Measurements from ENCODE around the gene SNX15. TPM values are rescaled to one million over a fixed set of nuclear protein-coding genes. Genes with fewer than 3 reads are reported as not detected.

The SNX15 gene
- total and polyA plus RNA-seq, 8 donors, result 8.7 to 18.3 (median 10.6) TPM

- no peak for DNase-seq
- Histone ChIP-seq H3K9me3 (no peaks in the 10 kb centered on the region), H3K27me3 (no peaks in the 10 kb centered on the region), H3K4me1 (no peaks in the 10 kb centered on the region), H3K4me3 (no peak overlapping the region), H3K36me3 (no peaks in the 10 kb centered on the region), H3K27ac (no peak overlapping the region)
- no peak for FAIRE-seq
- intact Hi-C loops (cut with DNase I), result no loop called here
- no peak for ATAC-seq
- WGBS, 2 donors, result 70 to 76% methylated on average over 4 of the region's 4 CpGs
- no peak for TF ChIP-seq CTCF (IDR thresholded peaks at IDR 0.05)
These were observed 50.2 kb downstream of the SNX15 start for GRCh38 chr11:65077451-65077850.

GRCh38 chr11:65078151-65078550 is 50.9 kb downstream of the SNX15 start:
- no peak for FAIRE-seq
- H3K27ac ChIP-seq, result no peak overlapping the region
- no peaks in the 10 kb centered on the region for H3K27me3 ChIP-seq
- intact Hi-C loops (cut with DNase I), result no loop called here
- no peak overlapping the region for H3K4me3 ChIP-seq
- 42% methylated on average over 3 of the region's 3 CpGs for WGBS, 2 donors
- H3K9me3 ChIP-seq, result no peaks in the 10 kb centered on the region
- H3K36me3 ChIP-seq, result no peaks in the 10 kb centered on the region
- ATAC-seq, result peak; percentile 83 to 97 (median 92)
- peak in 5 of 6 donors; percentile 41 to 83 (median 69) for DNase-seq
- no peaks in the 10 kb centered on the region for H3K4me1 ChIP-seq
- peak; percentile 54 to 79 (median 64) for TF ChIP-seq CTCF (IDR thresholded peaks at IDR 0.05)

- 79 to 89% methylated on average over 9 of the region's 9 CpGs for WGBS, 2 donors
- Histone ChIP-seq H3K36me3 (no peaks in the 10 kb centered on the region), H3K9me3 (no peaks in the 10 kb centered on the region), H3K27me3 (no peaks in the 10 kb centered on the region), H3K4me3 (no peak overlapping the region), H3K4me1 (peaks cover 0 to 4% (median 0%) of the 10 kb centered on the region in 3 donors), H3K27ac (no peak overlapping the region)
- no peak for ATAC-seq
- intact Hi-C loops (cut with DNase I), result no loop called here
- FAIRE-seq, result no peak
- no peak for TF ChIP-seq CTCF (IDR thresholded peaks at IDR 0.05)
- no peak for DNase-seq
These were observed 51.6 kb downstream of the SNX15 start for GRCh38 chr11:65078786-65079342.

- FAIRE-seq (no peak), ATAC-seq (peak in 3 of 4 donors; percentile 1 to 3 (median 2)), DNase-seq (no peak)
- intact Hi-C loops (cut with DNase I), result no loop called here
- no peak for TF ChIP-seq CTCF (IDR thresholded peaks at IDR 0.05)
- no peaks in the 10 kb centered on the region for H3K9me3 ChIP-seq
- 5 to 8% methylated on average over 13 of the region's 13 CpGs for whole genome bisulfite sequencing, 2 donors
- H3K4me1 ChIP-seq, result peaks cover 0 to 15% (median 11%) of the 10 kb centered on the region in 3 donors
- H3K27me3 ChIP-seq, result no peaks in the 10 kb centered on the region
- H3K27ac ChIP-seq, result peak overlapping the region in 2 of 4 donors; percentile 88 to 89
- peaks cover 0 to 17% (median 8%) of the 10 kb centered on the region in 3 donors for H3K36me3 ChIP-seq
- H3K4me3 ChIP-seq, result peak overlapping the region; percentile 39 to 80 (median 66)
These were observed 56.0 kb downstream of the SNX15 start for GRCh38 chr11:65083134-65083833.

Measured in pancreas (tissue), 10 donors.